Duodenal mucosa (tissue), 2 donors: ENCODE measurements around the gene CAMK1D.

Source experiments
- H3K27ac ChIP-seq: one replicate; pipeline ENCODE4 v1.7.0; 2013; ENCODE audit warnings: low read depth, low read length
- H3K27me3 ChIP-seq, 2 donors: one replicate each; pipeline ENCODE4 v1.7.0; 2013; ENCODE audit warnings: low read length in 2 of 2, control low read depth in 1 of 2; ENCODE audit not compliant: insufficient read depth in 2 of 2, control insufficient read depth in 1 of 2
- H3K36me3 ChIP-seq, 2 donors: one replicate each; pipeline ENCODE4 v1.7.0; 2013; ENCODE audit warnings: low read length in 2 of 2, control low read depth in 1 of 2; ENCODE audit not compliant: insufficient read depth in 2 of 2, control insufficient read depth in 1 of 2
- H3K4me1 ChIP-seq, 2 donors: one replicate each; pipeline ENCODE4 v1.7.0; 2013; ENCODE audit warnings: low read length in 2 of 2, control low read depth in 1 of 2; ENCODE audit not compliant: insufficient read depth in 2 of 2, control insufficient read depth in 1 of 2
- H3K4me3 ChIP-seq, 2 donors: one replicate each; pipeline ENCODE4 v1.7.0; 2013; ENCODE audit warnings: low read length in 2 of 2, low read depth in 1 of 2
- H3K9ac ChIP-seq, 2 donors: one replicate each; pipeline ENCODE4 v1.7.0; 2013; ENCODE audit warnings: low read length in 2 of 2, low read depth in 1 of 2
- H3K9me3 ChIP-seq, 2 donors: one replicate each; pipeline ENCODE4 v1.7.0; 2013; ENCODE audit warnings: low read length in 2 of 2, control low read depth in 1 of 2; ENCODE audit not compliant: control insufficient read depth in 1 of 2

Gene CAMK1D

DNA sequence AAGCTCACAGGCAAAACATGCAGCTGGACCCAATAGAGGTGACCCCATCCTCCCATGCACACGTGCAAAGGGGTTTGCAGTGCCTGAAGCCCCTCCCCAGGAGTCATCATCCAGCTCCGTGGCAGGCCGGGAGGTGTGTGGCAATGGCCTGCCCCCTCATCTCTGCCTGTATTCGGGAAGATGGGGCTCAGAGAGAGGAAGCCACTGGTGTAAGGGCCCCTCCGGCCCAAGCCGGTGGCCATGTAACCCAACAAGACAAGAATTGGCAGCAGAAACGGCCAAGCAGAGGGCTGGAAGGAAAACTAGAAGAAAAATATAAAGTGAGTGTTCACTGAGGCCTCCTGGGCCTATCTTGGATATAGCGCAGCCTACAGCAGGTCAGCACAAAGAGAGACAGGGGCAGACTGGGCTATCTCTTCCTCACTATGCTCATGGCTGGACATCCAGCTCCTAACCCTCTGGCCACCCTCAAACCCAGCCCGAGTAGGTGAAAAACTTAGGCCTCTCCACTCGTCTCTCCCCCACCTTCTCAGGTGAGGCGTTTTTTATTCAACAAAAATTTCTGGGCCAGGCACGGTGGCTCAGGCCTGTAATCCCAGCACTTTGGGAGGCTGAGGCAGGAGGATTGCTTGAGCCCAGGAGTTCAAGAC lies 494.1 kb downstream of the CAMK1D start:
- Histone ChIP-seq H3K9me3 (no peaks in the 10 kb centered on the region), H3K36me3 (no peaks in the 10 kb centered on the region), H3K27me3 (no peaks in the 10 kb centered on the region), H3K27ac (no peak overlapping the region), H3K4me3 (no peak overlapping the region), H3K4me1 (peaks cover 4 to 6% of the 10 kb centered on the region in 2 donors), H3K9ac (no peak overlapping the region)

DNA sequence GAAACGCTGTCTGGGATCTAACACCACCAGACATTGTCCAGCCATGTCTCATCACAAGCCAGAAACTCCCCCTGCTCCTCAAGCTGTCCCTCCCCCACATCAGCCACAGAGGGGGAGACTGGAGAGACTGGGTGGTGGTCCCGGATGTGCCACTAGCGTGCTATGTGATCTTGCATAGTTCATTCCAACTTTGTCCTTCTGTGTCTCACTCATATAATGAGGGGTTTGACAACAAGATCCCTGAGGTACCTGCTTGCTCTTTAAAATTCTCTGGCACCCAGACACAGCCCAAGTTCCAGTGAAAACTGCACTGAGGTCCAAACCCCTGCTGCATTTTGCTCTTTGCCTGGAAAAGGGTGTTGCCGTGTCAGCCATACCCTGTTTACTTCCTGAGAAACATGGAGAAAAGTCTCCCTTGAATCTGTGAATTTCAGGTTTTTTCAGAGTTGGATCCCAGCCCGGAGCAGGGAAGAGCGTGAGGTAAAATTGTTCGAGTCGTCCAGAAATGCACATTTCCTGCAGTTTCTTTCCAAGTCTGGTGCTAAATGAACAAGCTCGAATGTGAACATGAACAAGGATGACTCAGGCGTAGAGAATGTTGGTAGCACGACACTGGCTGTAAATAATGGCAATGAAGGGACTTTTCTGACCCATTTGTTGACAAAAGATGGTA lies 495.6 kb downstream of the CAMK1D start:
- Histone ChIP-seq H3K4me1 (peaks cover 4 to 6% of the 10 kb centered on the region in 2 donors), H3K36me3 (no peaks in the 10 kb centered on the region), H3K4me3 (no peak overlapping the region), H3K27ac (peak overlapping the region; percentile 3), H3K9me3 (no peaks in the 10 kb centered on the region), H3K9ac (no peak overlapping the region), H3K27me3 (no peaks in the 10 kb centered on the region)

DNA sequence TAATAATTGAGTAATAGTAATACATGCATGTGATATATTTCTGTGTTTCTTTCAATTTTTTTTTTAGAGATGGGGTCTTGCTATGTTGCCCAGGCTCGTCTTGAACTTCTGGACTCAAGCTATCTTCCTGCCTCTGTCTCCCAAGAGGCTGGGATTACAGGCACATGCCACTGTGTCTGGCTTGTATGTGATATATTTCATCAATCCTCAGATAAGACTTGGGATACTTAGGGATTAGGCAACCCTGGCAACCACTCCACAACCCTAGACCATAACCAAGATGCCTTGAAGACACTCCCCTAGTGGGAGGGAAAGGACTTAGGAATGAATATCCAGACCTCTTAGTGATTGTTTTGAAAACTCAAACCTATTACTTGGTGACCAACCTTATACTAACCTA lies 497.4 kb downstream of the CAMK1D start:
- H3K9ac ChIP-seq = no peak overlapping the region
- peaks cover 4 to 6% of the 10 kb centered on the region in 2 donors for H3K4me1 ChIP-seq
- no peak overlapping the region for H3K27ac ChIP-seq
- no peaks in the 10 kb centered on the region for H3K36me3 ChIP-seq
- H3K4me3 ChIP-seq = no peak overlapping the region
- no peaks in the 10 kb centered on the region for H3K27me3 ChIP-seq
- no peaks in the 10 kb centered on the region for H3K9me3 ChIP-seq

DNA sequence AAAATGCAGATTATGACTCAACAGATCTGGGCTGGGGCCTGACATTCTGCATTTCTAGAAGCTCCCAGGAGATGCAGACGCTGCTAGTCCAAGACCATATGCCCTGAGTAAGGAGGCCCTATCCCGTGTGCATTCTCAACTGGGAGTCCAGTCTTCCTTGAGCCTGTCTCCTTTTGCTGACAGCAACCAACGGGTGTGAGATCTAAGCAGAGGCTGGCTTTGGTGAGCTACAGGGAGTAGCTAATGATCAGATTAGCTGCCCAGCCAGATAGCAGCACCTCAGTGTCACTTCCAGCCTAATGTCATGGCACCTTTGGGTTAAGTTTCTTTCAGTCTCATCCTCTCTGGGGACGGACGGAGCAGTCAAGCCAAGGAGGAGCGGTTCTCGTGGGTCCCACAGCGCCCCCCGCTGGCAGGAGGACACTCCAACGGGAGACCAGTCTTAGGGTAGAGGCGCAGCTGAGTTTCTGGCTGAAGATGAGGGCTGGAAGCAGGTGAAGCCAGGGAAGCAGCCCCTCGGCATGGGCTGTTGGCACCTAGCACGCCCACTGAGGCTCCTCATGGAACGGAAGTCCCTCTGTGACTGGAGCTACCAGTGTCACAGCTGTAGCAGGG lies 498.1 kb downstream of the CAMK1D start:
- Histone ChIP-seq H3K9ac (no peak overlapping the region), H3K9me3 (no peaks in the 10 kb centered on the region), H3K36me3 (no peaks in the 10 kb centered on the region), H3K27me3 (no peaks in the 10 kb centered on the region), H3K4me1 (peaks cover 4 to 6% of the 10 kb centered on the region in 2 donors), H3K4me3 (no peak overlapping the region), H3K27ac (no peak overlapping the region)

DNA sequence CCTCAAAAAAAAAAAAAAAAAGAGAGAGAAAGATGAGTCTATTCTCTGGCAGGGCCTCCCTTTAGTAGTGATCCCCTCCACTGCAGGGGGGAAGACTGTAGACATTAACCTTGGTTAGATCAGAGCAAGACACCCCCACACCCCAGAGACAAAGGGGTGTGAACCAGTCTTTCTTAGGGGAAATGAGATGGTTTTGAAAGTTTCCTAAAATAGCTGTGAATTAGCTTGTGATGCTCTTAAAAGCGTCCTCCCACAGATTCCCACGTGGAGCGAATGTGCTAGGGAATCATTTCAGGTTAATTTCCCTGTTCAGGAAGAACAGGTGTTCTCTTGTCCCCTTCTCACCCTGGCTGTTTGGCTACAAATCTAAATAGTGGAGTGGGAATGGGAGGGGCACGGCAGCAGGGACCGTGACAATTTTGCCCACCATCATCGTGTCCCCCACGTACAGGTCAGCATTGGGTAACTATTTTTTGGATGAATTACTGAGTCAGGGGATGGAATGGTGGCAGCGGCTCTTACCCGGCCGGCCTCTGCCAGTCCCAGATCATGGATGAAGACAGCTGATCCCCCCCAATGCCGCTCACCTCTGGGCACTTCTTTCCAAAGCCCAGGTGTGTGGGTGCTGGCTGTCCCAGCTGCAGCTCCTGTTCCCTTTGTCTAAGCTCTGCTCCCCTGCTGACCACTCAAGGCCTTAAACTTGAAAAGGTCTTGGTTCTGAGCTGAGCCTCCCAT lies 499.3 kb downstream of the CAMK1D start:
- Histone ChIP-seq H3K4me1 (peaks cover 4 to 6% of the 10 kb centered on the region in 2 donors), H3K36me3 (no peaks in the 10 kb centered on the region), H3K9me3 (no peaks in the 10 kb centered on the region), H3K4me3 (no peak overlapping the region), H3K27ac (no peak overlapping the region), H3K27me3 (no peaks in the 10 kb centered on the region), H3K9ac (no peak overlapping the region)

DNA sequence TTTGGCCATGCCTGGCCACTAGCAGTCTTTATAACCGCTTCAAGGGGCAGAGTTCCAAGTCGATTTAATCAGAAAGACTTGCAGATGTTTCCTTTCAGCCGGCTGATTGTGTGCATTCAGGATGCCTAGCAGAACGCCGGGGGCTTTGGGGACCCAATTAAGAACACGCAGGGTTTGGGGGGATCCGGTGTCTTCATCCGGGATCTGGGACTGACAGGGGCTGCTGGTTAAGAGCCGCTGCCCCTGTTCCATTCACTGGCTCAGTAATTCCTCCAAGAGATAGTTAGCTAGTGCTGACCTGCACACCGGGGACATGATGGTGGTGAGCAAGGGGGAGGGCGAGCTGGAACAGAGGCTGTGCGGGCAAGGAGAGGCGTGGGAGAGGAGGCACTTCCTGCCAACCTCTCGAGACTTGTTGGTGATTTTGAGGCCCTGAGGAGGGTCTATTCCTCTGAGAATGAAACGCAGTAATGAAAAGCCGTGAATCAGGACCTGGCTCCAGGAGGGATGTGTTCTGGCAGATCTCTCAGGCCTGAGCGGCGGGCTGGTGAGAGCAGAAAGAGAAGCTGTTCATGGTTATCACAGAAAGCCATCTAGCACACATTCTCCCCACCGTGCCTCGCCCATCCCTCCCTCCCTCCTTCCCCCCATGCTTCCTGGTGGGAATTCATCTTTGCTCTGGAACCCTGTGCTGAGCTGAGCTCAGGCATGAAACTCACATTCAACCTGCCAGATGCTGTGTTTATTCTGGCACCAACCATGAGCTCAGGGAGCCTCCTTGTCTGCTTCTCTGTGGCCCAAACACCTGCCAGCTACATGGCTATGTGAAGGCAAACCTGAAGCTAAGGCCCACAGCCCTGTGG lies 500.2 kb downstream of the CAMK1D start:
- Histone ChIP-seq H3K4me3 (no peak overlapping the region), H3K4me1 (peaks cover 4 to 6% of the 10 kb centered on the region in 2 donors), H3K27me3 (no peaks in the 10 kb centered on the region), H3K36me3 (no peaks in the 10 kb centered on the region), H3K9me3 (no peaks in the 10 kb centered on the region), H3K9ac (no peak overlapping the region), H3K27ac (no peak overlapping the region)

DNA sequence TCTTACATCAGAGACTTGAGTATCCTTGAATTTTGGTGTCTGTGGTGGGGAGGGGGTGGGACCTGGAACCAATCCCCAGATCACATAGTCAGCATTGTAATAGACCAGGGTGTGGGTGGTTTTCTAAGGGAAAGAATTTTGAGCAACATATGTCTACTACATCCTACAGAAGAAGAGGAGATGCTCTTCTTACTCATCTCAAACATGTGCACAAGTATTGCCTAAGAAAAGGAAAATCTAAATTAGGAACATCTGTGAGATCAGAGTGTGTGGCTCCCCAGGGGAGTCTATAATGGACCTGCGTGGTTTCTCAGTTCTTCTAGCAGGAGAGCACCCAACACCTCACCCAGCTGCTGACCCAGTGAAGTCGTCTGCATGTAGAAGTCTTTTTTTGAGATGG lies 503.3 kb downstream of the CAMK1D start:
- no peak overlapping the region for H3K4me3 ChIP-seq
- H3K4me1 ChIP-seq = no peaks in the 10 kb centered on the region
- no peaks in the 10 kb centered on the region for H3K9me3 ChIP-seq
- H3K36me3 ChIP-seq = no peaks in the 10 kb centered on the region
- H3K27me3 ChIP-seq = no peaks in the 10 kb centered on the region
- no peak overlapping the region for H3K27ac ChIP-seq
- no peak overlapping the region for H3K9ac ChIP-seq

DNA sequence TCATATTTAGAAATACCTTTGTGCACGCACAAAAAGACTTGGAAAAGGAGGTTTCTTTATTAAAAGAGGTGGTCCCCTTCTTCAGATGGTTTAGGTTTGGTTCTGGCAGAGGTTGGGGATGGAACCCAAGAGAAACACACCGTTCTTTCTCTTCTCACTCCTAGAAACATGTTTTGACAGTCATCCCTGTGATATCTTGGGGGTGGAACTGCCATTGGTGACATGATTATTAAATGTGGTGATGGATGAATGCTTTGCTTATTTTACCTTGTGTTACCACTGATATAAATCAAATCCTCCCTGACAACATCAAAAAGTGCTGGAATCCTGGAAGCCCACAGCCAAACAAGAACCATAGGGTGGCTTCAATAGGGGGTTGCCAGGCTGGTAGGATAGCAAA lies 505.6 kb downstream of the CAMK1D start:
- no peaks in the 10 kb centered on the region for H3K27me3 ChIP-seq
- no peak overlapping the region for H3K27ac ChIP-seq
- no peak overlapping the region for H3K4me3 ChIP-seq
- no peaks in the 10 kb centered on the region for H3K36me3 ChIP-seq
- H3K9ac ChIP-seq = no peak overlapping the region
- H3K4me1 ChIP-seq = no peaks in the 10 kb centered on the region
- no peaks in the 10 kb centered on the region for H3K9me3 ChIP-seq

DNA sequence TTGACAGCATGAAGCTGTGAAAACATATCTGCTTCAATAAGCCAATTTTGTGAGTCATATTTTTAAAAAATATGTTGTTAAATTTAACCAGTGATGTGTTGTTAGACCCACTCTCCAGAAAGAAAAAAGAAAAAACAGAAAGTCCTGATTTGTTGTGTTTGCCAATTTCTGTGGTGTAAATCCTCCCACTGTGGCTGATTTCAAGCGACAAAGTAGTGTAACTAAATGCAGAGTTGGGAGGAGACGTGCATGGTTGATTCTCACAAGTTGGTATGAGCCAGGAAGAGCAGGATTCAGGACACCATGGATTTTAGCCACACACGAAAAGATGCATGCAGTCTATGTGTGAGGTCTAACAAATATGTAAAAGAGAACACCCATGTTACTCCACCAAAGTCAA lies 513.1 kb downstream of the CAMK1D start:
- Histone ChIP-seq H3K9ac (no peak overlapping the region), H3K36me3 (no peaks in the 10 kb centered on the region), H3K4me3 (no peak overlapping the region), H3K27me3 (no peaks in the 10 kb centered on the region), H3K27ac (no peak overlapping the region), H3K9me3 (no peaks in the 10 kb centered on the region), H3K4me1 (no peaks in the 10 kb centered on the region)
